Activated CD8-positive, alpha-beta memory T cell treated with anti-CD3 and anti-CD28 coated beads, Interleukin-2, amount 50 U/mL, for 24 hours (primary cell): ENCODE results near the gene ARFGAP2.

Experiments used
- DNase-seq: peaks from one replicate; pipeline ENCODE4 v3.0.0-alpha.2; 2020; ENCODE audit errors: extremely low read depth

The ARFGAP2 gene

GRCh38 chr11:47187723-47188122 lies 11.0 kb upstream of the ARFGAP2 start:
- no peak for DNase-seq

GRCh38 chr11:47186700-47187695 lies 10.3 kb upstream of the ARFGAP2 start:
- no peak for DNase-seq

- no peak for DNase-seq
Observed at GRCh38 chr11:47186076-47186699, 9.5 kb upstream of the ARFGAP2 start, which contains the start of gene PACSIN3. TSS of gene PACSIN3 (minus strand) at chr11:47186434. CDS start at chr11:47182727, 3,707 bp downstream.

GRCh38 chr11:47185305-47186075 lies 8.8 kb upstream of the ARFGAP2 start:
- no peak for DNase-seq

- no peak for DNase-seq
Observed at GRCh38 chr11:47184711-47185304, 8.1 kb upstream of the ARFGAP2 start.

GRCh38 chr11:47183969-47184368 lies 7.3 kb upstream of the ARFGAP2 start:
- DNase-seq, result no peak

- no peak for DNase-seq
Observed at GRCh38 chr11:47183031-47183856, 6.6 kb upstream of the ARFGAP2 start.

- DNase-seq, result no peak
Observed at GRCh38 chr11:47182380-47182779, 5.7 kb upstream of the ARFGAP2 start.

GRCh38 chr11:47181271-47181670 lies 4.6 kb upstream of the ARFGAP2 start:
- DNase-seq, result no peak

GRCh38 chr11:47180006-47180787 lies 3.5 kb upstream of the ARFGAP2 start:
- DNase-seq, result no peak

- no peak for DNase-seq
Observed at GRCh38 chr11:47179655-47179991, 2.9 kb upstream of the ARFGAP2 start.

GRCh38 chr11:47178737-47179654 lies 2.3 kb upstream of the ARFGAP2 start:
- no peak for DNase-seq

- DNase-seq, result no peak
Observed at GRCh38 chr11:47178316-47178715, 1.6 kb upstream of the ARFGAP2 start.

GRCh38 chr11:47177846-47178245 lies 1.2 kb upstream of the ARFGAP2 start:
- no peak for DNase-seq

GRCh38 chr11:47177229-47177845 lies 658 bp upstream of the ARFGAP2 start:
- no peak for DNase-seq

- DNase-seq, result no peak
Observed at GRCh38 chr11:47175746-47176327, 842 bp downstream of the ARFGAP2 start.

GRCh38 chr11:47172740-47173336 lies 3.8 kb downstream of the ARFGAP2 start:
- no peak for DNase-seq

GRCh38 chr11:47171856-47172255 lies 4.8 kb downstream of the ARFGAP2 start:
- no peak for DNase-seq
